HG03097 (cell line): Measurements from ENCODE around the gene MYRIP.
"Not testable (repeated sequence)": the region's sequence is repeated elsewhere in the genome, so short reads cannot be mapped to it uniquely, and the experiment has no call there.

Source experiments
- ATAC-seq: cut with Tn5 transposase; IDR thresholded peaks from one replicate; pipeline ENCODE4 v1.9.1; 2021; ENCODE audit not compliant: unreplicated experiment, low FRiP score

MYRIP gene

GRCh38 chr3:39809181-39809994 lies at the start of gene MYRIP:
MYRIP (plus strand) TSS chr3:39809609; CDS start chr3:39900817, 91,208 bp downstream.
- ATAC-seq = no peak

GRCh38 chr3:39760325-39760724 lies 49.1 kb upstream of the MYRIP start:
- no peak for ATAC-seq

GRCh38 chr3:39762537-39763070 lies 46.8 kb upstream of the MYRIP start:
- ATAC-seq = no peak

GRCh38 chr3:39763390-39763789 lies 46.0 kb upstream of the MYRIP start:
- no peak for ATAC-seq

- ATAC-seq = no peak
Observed at GRCh38 chr3:39765575-39765974, 43.8 kb upstream of the MYRIP start.

GRCh38 chr3:39766433-39766832 lies 43.0 kb upstream of the MYRIP start:
- ATAC-seq = no peak

GRCh38 chr3:39766909-39767308 lies 42.5 kb upstream of the MYRIP start:
- not testable (repeated sequence) for ATAC-seq

GRCh38 chr3:39778168-39778567 lies 31.2 kb upstream of the MYRIP start:
- not testable (repeated sequence) for ATAC-seq

GRCh38 chr3:39779511-39780230 lies 29.7 kb upstream of the MYRIP start:
- no peak for ATAC-seq

- ATAC-seq = no peak
Observed at GRCh38 chr3:39780352-39780751, 29.1 kb upstream of the MYRIP start.

GRCh38 chr3:39781025-39781424 lies 28.4 kb upstream of the MYRIP start:
- no peak for ATAC-seq

- no peak for ATAC-seq
Observed at GRCh38 chr3:39781632-39782031, 27.8 kb upstream of the MYRIP start.

GRCh38 chr3:39783680-39784079 lies 25.7 kb upstream of the MYRIP start:
- no peak for ATAC-seq

- no peak for ATAC-seq
Observed at GRCh38 chr3:39784922-39785321, 24.5 kb upstream of the MYRIP start.

GRCh38 chr3:39788128-39788883 lies 21.1 kb upstream of the MYRIP start:
- no peak for ATAC-seq

GRCh38 chr3:39791603-39792002 lies 17.8 kb upstream of the MYRIP start:
- ATAC-seq = no peak

- no peak for ATAC-seq
Observed at GRCh38 chr3:39794880-39795279, 14.5 kb upstream of the MYRIP start.

- no peak for ATAC-seq
Observed at GRCh38 chr3:39801216-39801615, 8.2 kb upstream of the MYRIP start.

GRCh38 chr3:39802486-39802885 lies 6.9 kb upstream of the MYRIP start:
- not testable (repeated sequence) for ATAC-seq

GRCh38 chr3:39803956-39804355 lies 5.5 kb upstream of the MYRIP start:
- ATAC-seq = no peak

- no peak for ATAC-seq
Observed at GRCh38 chr3:39804951-39805350, 4.5 kb upstream of the MYRIP start.
